HEK293 (cell line): Measurements from ENCODE around the gene RBM20.

Experiments used
- ELK4 ChIP-seq: IDR thresholded peaks from 2 replicates; pipeline ENCODE4 v1.6.1; 2011; ENCODE audit warnings: mild to moderate bottlenecking, low read depth, low read length, borderline replicate concordance
- GLIS1 ChIP-seq: fragments of 450-650 bp; formaldehyde crosslinking; IDR thresholded peaks from 2 replicates; pipeline ENCODE4 v1.5.1; 2016; ENCODE audit warnings: missing biosample characterization, missing genetic modification characterization
- HOXD13 ChIP-seq: sonication (generic); formaldehyde crosslinking; IDR thresholded peaks from 2 replicates; pipeline ENCODE4 v1.8.0; 2022; ENCODE audit warnings: missing genetic modification reagents, borderline replicate concordance
- KLF8 ChIP-seq: fragments of 450-650 bp; formaldehyde crosslinking; IDR thresholded peaks from 2 replicates; pipeline ENCODE4 v1.5.1; 2016; ENCODE audit warnings: missing biosample characterization, missing genetic modification characterization
- RBAK ChIP-seq: fragments of 450-650 bp; formaldehyde crosslinking; IDR thresholded peaks from 2 replicates; pipeline ENCODE4 v1.5.1; 2016; ENCODE audit warnings: missing biosample characterization, missing genetic modification characterization
- SP3 ChIP-seq: fragments of 450-650 bp; formaldehyde crosslinking; IDR thresholded peaks from 2 replicates; pipeline ENCODE4 v1.5.1; 2016; ENCODE audit warnings: missing biosample characterization, missing genetic modification characterization
- SP7 ChIP-seq: fragments of 450-650 bp; formaldehyde crosslinking; IDR thresholded peaks from 2 replicates; pipeline ENCODE4 v1.5.1; 2016; ENCODE audit warnings: missing biosample characterization, missing genetic modification characterization
- WT1 ChIP-seq: fragments of 450-650 bp; formaldehyde crosslinking; IDR thresholded peaks from 2 replicates; pipeline ENCODE4 v1.5.1; 2016; ENCODE audit warnings: missing biosample characterization, missing genetic modification characterization
- YY1 ChIP-seq: fragments of 450-650 bp; formaldehyde crosslinking; IDR thresholded peaks from 2 replicates; pipeline ENCODE4 v1.5.1; 2018; ENCODE audit warnings: missing biosample characterization, missing genetic modification characterization
- ZEB2 ChIP-seq: fragments of 450-650 bp; formaldehyde crosslinking; IDR thresholded peaks from 2 replicates; pipeline ENCODE4 v1.5.1; 2016; ENCODE audit warnings: missing biosample characterization, missing genetic modification characterization
- ZFHX2 ChIP-seq: fragments of 450-650 bp; formaldehyde crosslinking; conservative IDR thresholded peaks from 2 replicates; pipeline ENCODE4 v1.5.1; 2016; ENCODE audit warnings: missing biosample characterization, missing genetic modification characterization
- ZFP69B ChIP-seq: fragments of 450-650 bp; formaldehyde crosslinking; IDR thresholded peaks from 2 replicates; pipeline ENCODE4 v1.5.1; 2016; ENCODE audit warnings: missing biosample characterization, missing genetic modification characterization
- ZNF18 ChIP-seq: fragments of 450-650 bp; formaldehyde crosslinking; IDR thresholded peaks from 2 replicates; pipeline ENCODE4 v1.5.1; 2016; ENCODE audit warnings: missing biosample characterization, missing genetic modification characterization
- ZNF2 ChIP-seq: fragments of 450-650 bp; formaldehyde crosslinking; IDR thresholded peaks from 2 replicates; pipeline ENCODE4 v1.5.1; 2016; ENCODE audit warnings: missing biosample characterization, missing genetic modification characterization
- ZNF239 ChIP-seq: fragments of 450-650 bp; formaldehyde crosslinking; IDR thresholded peaks from 2 replicates; pipeline ENCODE4 v1.5.1; 2016; ENCODE audit warnings: missing biosample characterization, missing genetic modification characterization
- ZNF274 ChIP-seq, 2 experiments: fragments of 200-500 bp in 1 of 2; fragments of 450-650 bp in 1 of 2; sonication (Bioruptor generic) in 1 of 2; formaldehyde crosslinking in 1 of 2; IDR thresholded peaks; 2 replicates each; pipeline versions ENCODE4 v1.5.1 to v1.6.1; 2014 to 2016; ENCODE audit warnings: borderline replicate concordance in 1 of 2, inconsistent platforms in 1 of 2, low read length in 1 of 2, missing biosample characterization in 1 of 2, missing genetic modification characterization in 1 of 2
- ZNF292 ChIP-seq: fragments of 450-650 bp; formaldehyde crosslinking; IDR thresholded peaks from 2 replicates; pipeline ENCODE4 v1.5.1; 2016; ENCODE audit warnings: low read depth, missing biosample characterization, missing genetic modification characterization, borderline replicate concordance
- ZNF311 ChIP-seq: fragments of 450-650 bp; formaldehyde crosslinking; IDR thresholded peaks from 2 replicates; pipeline ENCODE4 v1.5.1; 2017; ENCODE audit warnings: missing biosample characterization, missing genetic modification characterization, borderline replicate concordance
- ZNF366 ChIP-seq: fragments of 450-650 bp; formaldehyde crosslinking; conservative IDR thresholded peaks from 2 replicates; pipeline ENCODE4 v1.5.1; 2016; ENCODE audit warnings: missing biosample characterization, missing genetic modification characterization
- ZNF391 ChIP-seq: fragments of 450-650 bp; formaldehyde crosslinking; IDR thresholded peaks from 2 replicates; pipeline ENCODE4 v1.5.1; 2016; ENCODE audit warnings: low read depth, missing biosample characterization, missing genetic modification characterization, borderline replicate concordance
- ZNF48 ChIP-seq: fragments of 450-650 bp; formaldehyde crosslinking; IDR thresholded peaks from 2 replicates; pipeline ENCODE4 v1.5.1; 2016; ENCODE audit warnings: missing biosample characterization, missing genetic modification characterization
- ZNF513 ChIP-seq: fragments of 450-650 bp; IDR thresholded peaks from 2 replicates; pipeline ENCODE4 v1.5.1; 2018; ENCODE audit warnings: missing biosample characterization, missing genetic modification characterization
- ZNF529 ChIP-seq: fragments of 450-650 bp; formaldehyde crosslinking; IDR thresholded peaks from 2 replicates; pipeline ENCODE4 v1.5.1; 2017; ENCODE audit warnings: missing genetic modification characterization, missing biosample characterization; ENCODE audit not compliant: insufficient replicate concordance
- ZNF571 ChIP-seq: fragments of 450-650 bp; formaldehyde crosslinking; IDR thresholded peaks from 2 replicates; pipeline ENCODE4 v1.5.0; 2017; ENCODE audit warnings: missing biosample characterization, missing genetic modification characterization
- ZNF654 ChIP-seq: fragments of 450-650 bp; formaldehyde crosslinking; IDR thresholded peaks from 2 replicates; pipeline ENCODE4 v1.5.1; 2016; ENCODE audit warnings: low read depth, missing biosample characterization, missing genetic modification characterization
- ZNF664 ChIP-seq: fragments of 450-650 bp; formaldehyde crosslinking; IDR thresholded peaks from 2 replicates; pipeline ENCODE4 v1.5.1; 2016; ENCODE audit warnings: missing biosample characterization, missing genetic modification characterization
- ZNF692 ChIP-seq: fragments of 450-650 bp; formaldehyde crosslinking; IDR thresholded peaks from 2 replicates; pipeline ENCODE4 v1.5.1; 2016; ENCODE audit warnings: missing biosample characterization, missing genetic modification characterization
- ZNF76 ChIP-seq: fragments of 450-650 bp; formaldehyde crosslinking; IDR thresholded peaks from 2 replicates; pipeline ENCODE4; 2016; ENCODE audit warnings: low read depth, missing biosample characterization, missing genetic modification characterization, borderline replicate concordance
- ZNF830 ChIP-seq: fragments of 450-650 bp; IDR thresholded peaks from 2 replicates; pipeline ENCODE4 v1.5.0; 2018; ENCODE audit warnings: missing biosample characterization, missing genetic modification characterization, low read depth, mild to moderate bottlenecking, moderate library complexity
- ZSCAN18 ChIP-seq: fragments of 450-650 bp; formaldehyde crosslinking; IDR thresholded peaks from 2 replicates; pipeline ENCODE4 v1.5.1; 2016; ENCODE audit warnings: missing biosample characterization, missing genetic modification characterization
- ZSCAN5A ChIP-seq: fragments of 450-650 bp; formaldehyde crosslinking; IDR thresholded peaks from 2 replicates; pipeline ENCODE4 v1.5.1; 2016; ENCODE audit warnings: missing biosample characterization, missing genetic modification characterization

The RBM20 gene

GRCh38 chr10:110629680-110630191 lies 14.4 kb upstream of the RBM20 start (continued):
- no peak for TF ChIP-seq ELK4
- no peak for TF ChIP-seq YY1 (tag by site-specific recombination)
- TF ChIP-seq ZNF18, result peak; percentile 54
- no peak for TF ChIP-seq ZSCAN18 (tag by site-specific recombination)
- TF ChIP-seq ZNF529 (tag by site-specific recombination), result peak; percentile 77
- TF ChIP-seq ZEB2, result peak; percentile 82
- TF ChIP-seq ZNF391 (tag by site-specific recombination), result no peak
- no peak for TF ChIP-seq ZNF48 (tag by site-specific recombination)
- TF ChIP-seq ZNF76, result no peak
- TF ChIP-seq RBAK (tag by site-specific recombination), result no peak
- no peak for TF ChIP-seq ZNF830 (tag by site-specific recombination)
- peak; percentile 59 for TF ChIP-seq KLF8 (tag by site-specific recombination)
- TF ChIP-seq ZNF274 (IDR thresholded peaks at IDR 0.05; ENCODE audit: low read length), result no peak
- no peak for TF ChIP-seq ZNF274 (tag by site-specific recombination; IDR thresholded peaks at IDR 0.05; ENCODE audit: borderline replicate concordance)
- peak; percentile 23; the same call in 1 of the 2 replicates for TF ChIP-seq ZFHX2 (tag by site-specific recombination)
- no peak; the same call in 1 of the 2 replicates for TF ChIP-seq ZNF692 (tag by site-specific recombination)
- no peak for TF ChIP-seq ZNF311
- TF ChIP-seq ZFP69B (tag by site-specific recombination), result peak; percentile 50; the same call in 1 of the 2 replicates
- TF ChIP-seq ZNF654 (tag by site-specific recombination), result no peak
- no peak for TF ChIP-seq ZNF571
- no peak for TF ChIP-seq ZSCAN5A
- TF ChIP-seq WT1 (tag by site-specific recombination), result peak; percentile 90
- peak; percentile 52; the same call in 1 of the 2 replicates for TF ChIP-seq ZNF664 (tag by site-specific recombination)
- peak; percentile 69 for TF ChIP-seq GLIS1 (tag by site-specific recombination)
- TF ChIP-seq ZNF239 (tag by site-specific recombination), result no peak
- 0 out of 2 replicates have a peak, but pooled peaks have one; percentile 37 for TF ChIP-seq ZNF513
- TF ChIP-seq ZNF2 (tag by site-specific recombination), result peak; percentile 60; the same call in 1 of the 2 replicates
- TF ChIP-seq SP3 (tag by site-specific recombination), result no peak
- peak; percentile 67; the same call in 1 of the 2 replicates for TF ChIP-seq HOXD13
- TF ChIP-seq ZNF366 (tag by site-specific recombination), result peak; percentile 55; the same call in 1 of the 2 replicates
- peak; percentile 85 for TF ChIP-seq SP7
- no peak for TF ChIP-seq ZNF292 (tag by site-specific recombination)
